ENCODE measurements around the gene ELFN1.

The ELFN1 gene

GRCh38 chr7:1643270-1644092, 26.6 kb upstream of the ELFN1 start:
- no peak overlapping the region for H3K4me3 ChIP-seq (ENCODE audit: low read depth, low read length)
- no peak for TF ChIP-seq CTCF (IDR thresholded peaks at IDR 0.05; ENCODE audit: low read depth, low read length)

- TF ChIP-seq CTCF (IDR thresholded peaks at IDR 0.05; ENCODE audit: low read depth, low read length), result no peak
- no peak overlapping the region for H3K4me3 ChIP-seq (ENCODE audit: low read depth, low read length)
Measured at GRCh38 chr7:1644341-1645070, 25.6 kb upstream of the ELFN1 start.

- TF ChIP-seq CTCF (IDR thresholded peaks at IDR 0.05; ENCODE audit: low read depth, low read length), result no peak
- no peak overlapping the region for H3K4me3 ChIP-seq (ENCODE audit: low read depth, low read length)
Measured at GRCh38 chr7:1645071-1645409, 25.0 kb upstream of the ELFN1 start.

- H3K4me3 ChIP-seq (ENCODE audit: low read depth, low read length), result no peak overlapping the region
- TF ChIP-seq CTCF (IDR thresholded peaks at IDR 0.05; ENCODE audit: low read depth, low read length), result no peak
Measured at GRCh38 chr7:1645476-1645875, 24.6 kb upstream of the ELFN1 start.

GRCh38 chr7:1646391-1646790, 23.7 kb upstream of the ELFN1 start:
- H3K4me3 ChIP-seq (ENCODE audit: low read depth, low read length), result no peak overlapping the region
- no peak for TF ChIP-seq CTCF (IDR thresholded peaks at IDR 0.05; ENCODE audit: low read depth, low read length)

- TF ChIP-seq CTCF (IDR thresholded peaks at IDR 0.05; ENCODE audit: low read depth, low read length), result no peak
- H3K4me3 ChIP-seq (ENCODE audit: low read depth, low read length), result no peak overlapping the region
Measured at GRCh38 chr7:1646957-1647891, 22.9 kb upstream of the ELFN1 start.
